ENCODE measurements around the gene MYL4.

- no peak for TF ChIP-seq CTCF (conservative IDR thresholded peaks at IDR 0.05)
- TF ChIP-seq ZFX (IDR thresholded peaks at IDR 0.05) = no peak
These were observed 56.9 kb downstream of the MYL4 start for GRCh38 chr17:47265983-47266541.
